PC-9 (cell line): ENCODE data around the gene GAL3ST2. TPM values are rescaled to one million over a fixed set of nuclear protein-coding genes. Genes with fewer than 3 reads are reported as not detected.
"Not testable (repeated sequence)": the region's sequence is repeated elsewhere in the genome, so short reads cannot be mapped to it uniquely, and the experiment has no call there.

Experiments
- BruUV-seq: library from RNA; stranded (reverse); fragments of 400-500 nt; replicated peaks from 2 replicates; lab custom pipeline; 2021; lab: Mats Ljungman, UMichigan
- CTCF ChIA-PET: fragments of 300-600 bp; sonication (Branson Sonifier 250); formaldehyde crosslinking; loops from one replicate; lab custom pipeline; 2022; ENCODE audit warnings: antibody characterized with exemption; lab: Charles Lee
- POLR2A ChIA-PET: fragments of 300-600 bp; sonication (Branson Sonifier 250); formaldehyde crosslinking; loops from one replicate; lab custom pipeline; 2022; ENCODE audit warnings: antibody characterized with exemption; ENCODE audit not compliant: unreplicated experiment; lab: Charles Lee
- DNase-seq, 2 experiments: peaks; one replicate each; pipeline versions ENCODE4 v3.0.0 to v3.0.0-alpha.2; 2015 to 2022; ENCODE audit warnings: mixed read lengths in 1 of 2
- H2AFZ ChIP-seq: fragments of 200-600 bp; sonication (generic); 2 replicates; pipeline ENCODE4 v1.8.1; 2017; ENCODE audit warnings: antibody characterized with exemption
- H3F3A ChIP-seq: fragments of 200-600 bp; sonication (generic); 2 replicates; pipeline ENCODE4 v1.8.1; 2017; ENCODE audit warnings: antibody characterized with exemption, mild to moderate bottlenecking, low read depth; ENCODE audit not compliant: insufficient read depth
- H3K27ac ChIP-seq: fragments of 200-600 bp; sonication (generic); 2 replicates; pipeline ENCODE4 v1.6.1; 2016; ENCODE audit warnings: mixed run types
- H3K27me3 ChIP-seq: fragments of 200-600 bp; sonication (generic); 2 replicates; pipeline ENCODE4 v1.6.1; 2016; ENCODE audit warnings: low read depth, mixed run types; ENCODE audit not compliant: insufficient read depth
- H3K36me3 ChIP-seq: fragments of 200-600 bp; sonication (generic); 2 replicates; pipeline ENCODE4 v1.6.1; 2016; ENCODE audit warnings: low read depth, mixed run types
- H3K4me1 ChIP-seq: fragments of 200-600 bp; sonication (generic); replicated peaks from 2 replicates; pipeline ENCODE4 v1.6.1; 2016; ENCODE audit warnings: mixed run types; ENCODE audit not compliant: insufficient read depth
- H3K4me2 ChIP-seq: fragments of 200-600 bp; sonication (generic); 2 replicates; pipeline ENCODE4 v1.6.1; 2017; ENCODE audit warnings: mixed run types
- H3K4me3 ChIP-seq: fragments of 200-600 bp; sonication (generic); 2 replicates; pipeline ENCODE4 v1.6.1; 2016; ENCODE audit warnings: mixed run types
- H3K79me2 ChIP-seq: fragments of 200-600 bp; sonication (generic); 2 replicates; pipeline ENCODE4 v1.6.1; 2017; ENCODE audit warnings: low read depth, mixed run types
- H3K9me2 ChIP-seq: fragments of 200-600 bp; sonication (generic); 2 replicates; pipeline ENCODE4 v1.8.1; 2017; ENCODE audit warnings: mild to moderate bottlenecking; ENCODE audit not compliant: insufficient read depth
- H3K9me3 ChIP-seq: fragments of 200-600 bp; sonication (generic); 2 replicates; pipeline ENCODE4 v1.8.1; 2016; ENCODE audit warnings: low read depth; ENCODE audit not compliant: insufficient read depth
- H4K20me1 ChIP-seq: fragments of 200-600 bp; sonication (generic); 2 replicates; pipeline ENCODE4 v1.8.1; 2017; ENCODE audit not compliant: insufficient read depth
- CTCF ChIP-seq: fragments of 200-600 bp; sonication (generic); conservative IDR thresholded peaks from 2 replicates; pipeline ENCODE4 v1.6.1; 2017; ENCODE audit warnings: mixed run types, antibody characterized with exemption, mild to moderate bottlenecking, moderate library complexity
- EZH2 ChIP-seq: fragments of 200-600 bp; sonication (generic); IDR thresholded peaks from 2 replicates; pipeline ENCODE4 v1.8.0; 2017; ENCODE audit warnings: antibody characterized with exemption, low read depth
- intact Hi-C: fragments of 100-400 bp; cut with micrococcal nuclease; formaldehyde crosslinking; loops from one replicate; pipeline ENCODE4 v1.10.0; 2022; ENCODE audit not compliant: unreplicated experiment
- total RNA-seq: library from RNA; stranded (reverse); gene quantifications from 2 replicates; pipeline ENCODE4 v1.2.3, GENCODE V29; 2021

Gene GAL3ST2
- total RNA-seq, 1 experiment from 2014 or later: 3.9 TPM

- H3K27ac ChIP-seq: no peak overlapping the region
- CTCF ChIA-PET: no interaction called here
- peaks cover 47% of the 10 kb centered on the region for H3K27me3 ChIP-seq
- no peak overlapping the region for H2AFZ ChIP-seq
- peaks cover 8% of the 10 kb centered on the region; the same call in 1 of the 2 replicates for H3F3A ChIP-seq
- no peak overlapping the region for H3K4me2 ChIP-seq
- no peak for TF ChIP-seq EZH2
- no peak for TF ChIP-seq CTCF
- H3K36me3 ChIP-seq: no peaks in the 10 kb centered on the region
- H3K4me1 ChIP-seq: no peaks in the 10 kb centered on the region
- H3K9me3 ChIP-seq: peaks cover 5% of the 10 kb centered on the region; the same call in 1 of the 2 replicates
- H3K79me2 ChIP-seq: no peaks in the 10 kb centered on the region
- intact Hi-C loops: no loop called here
- no peaks in the 10 kb centered on the region for H4K20me1 ChIP-seq
- POLR2A ChIA-PET: no interaction called here
- no peak overlapping the region for H3K4me3 ChIP-seq
- DNase-seq: no peak
- no peaks in the 10 kb centered on the region for H3K9me2 ChIP-seq
- no TSS peak for BruUV-seq
Measured at GRCh38 chr2:241827394-241827793, 50.8 kb downstream of the GAL3ST2 start.

DNA sequence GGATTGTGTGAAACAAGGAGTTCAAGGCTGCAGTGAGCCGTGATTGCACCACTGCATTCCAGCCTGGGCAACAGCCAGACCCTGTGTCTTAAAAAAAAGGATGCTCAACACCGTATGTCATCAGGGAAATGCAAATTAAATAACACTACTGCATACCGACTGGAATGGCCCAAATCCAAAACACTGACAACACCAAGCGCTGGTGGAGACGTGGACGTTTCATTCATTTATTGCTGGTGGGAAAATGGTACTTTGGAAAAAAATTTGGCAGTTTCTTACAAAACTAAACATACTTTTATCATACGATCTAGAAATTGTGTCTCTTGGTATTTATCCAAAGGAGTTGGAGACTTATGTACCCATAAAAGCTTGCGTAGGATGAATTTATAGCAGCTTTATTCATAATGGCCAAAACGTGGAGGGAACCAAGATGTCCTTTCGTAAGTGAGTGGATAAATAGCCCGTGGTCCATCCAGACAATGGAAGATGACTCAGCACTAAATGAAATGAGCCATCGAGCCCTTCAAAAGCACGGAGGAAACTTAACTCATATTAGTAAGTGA is 56.6 kb downstream of the GAL3ST2 start:
- no peaks in the 10 kb centered on the region for H3K36me3 ChIP-seq
- TF ChIP-seq EZH2: no peak
- H3K4me3 ChIP-seq: no peak overlapping the region
- peaks cover 42% of the 10 kb centered on the region for H3K27me3 ChIP-seq
- no peak for DNase-seq
- no peaks in the 10 kb centered on the region for H3F3A ChIP-seq
- H2AFZ ChIP-seq: no peak overlapping the region
- BruUV-seq: no TSS peak
- intact Hi-C loops: no loop called here
- no peaks in the 10 kb centered on the region for H3K9me3 ChIP-seq
- H4K20me1 ChIP-seq: no peaks in the 10 kb centered on the region
- H3K4me2 ChIP-seq: no peak overlapping the region; the same call in 1 of the 2 replicates
- CTCF ChIA-PET: no interaction called here
- peaks cover 4% of the 10 kb centered on the region; the same call in 1 of the 2 replicates for H3K4me1 ChIP-seq
- H3K9me2 ChIP-seq: no peaks in the 10 kb centered on the region
- POLR2A ChIA-PET: no interaction called here
- no peak overlapping the region for H3K27ac ChIP-seq
- no peaks in the 10 kb centered on the region for H3K79me2 ChIP-seq

DNA sequence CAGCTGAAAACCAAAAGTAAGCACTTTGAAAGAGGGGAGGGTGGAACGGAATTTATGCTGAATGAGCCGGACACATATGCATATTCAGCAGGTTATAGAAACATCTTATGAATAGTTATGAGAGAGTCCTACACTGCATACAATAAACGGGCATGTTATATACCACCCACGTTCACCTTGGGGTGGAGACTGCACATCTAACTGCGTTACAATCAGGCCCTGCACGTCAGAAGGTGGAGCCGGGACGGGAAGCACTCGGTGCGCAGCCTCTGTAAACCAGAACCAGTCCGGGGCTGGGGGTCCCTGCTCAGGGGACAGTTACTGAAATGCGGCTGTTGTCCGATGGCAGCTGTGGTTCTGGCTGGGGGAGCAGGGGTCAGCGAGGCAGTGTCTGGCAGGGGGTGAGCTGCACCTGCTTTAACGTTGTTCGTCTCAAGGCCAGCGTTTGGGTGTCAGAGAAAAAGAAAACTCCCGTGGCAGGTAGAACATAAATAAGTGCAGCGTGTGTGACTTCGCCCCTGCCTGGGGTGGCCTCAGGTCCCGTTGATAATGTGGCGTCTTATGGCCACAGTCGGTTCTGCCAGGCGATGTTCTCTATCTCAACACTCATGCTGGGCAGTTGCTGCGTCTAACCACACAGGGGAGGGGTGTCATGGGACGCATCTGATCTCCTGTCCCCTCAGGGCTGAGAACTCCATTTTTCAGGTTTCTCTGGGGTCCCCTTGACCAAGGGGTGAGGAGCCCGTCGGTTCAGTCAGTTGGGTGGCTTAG is 57.3 kb downstream of the GAL3ST2 start:
- peaks cover 50% of the 10 kb centered on the region for H3K27me3 ChIP-seq
- H3K9me3 ChIP-seq, BruUV-seq, H4K20me1 ChIP-seq, H3K4me1 ChIP-seq, H3K9me2 ChIP-seq, POLR2A ChIA-PET, H3F3A ChIP-seq, H3K79me2 ChIP-seq, DNase-seq, H3K36me3 ChIP-seq, H3K4me3 ChIP-seq, H2AFZ ChIP-seq, intact Hi-C loops, H3K4me2 ChIP-seq, H3K27ac ChIP-seq: not testable (repeated sequence)
- CTCF ChIA-PET: interaction anchor here (0.6 kb wide), 1 partner anchor 11 kb away, joined by 6 read pairs; no protein-coding TSS in a partner anchor

GRCh38 chr2:241834527-241835210 is 58.0 kb downstream of the GAL3ST2 start:
- Histone ChIP-seq H3K27me3 (peaks cover 57% of the 10 kb centered on the region), H3F3A (no peaks in the 10 kb centered on the region)
- BruUV-seq: no TSS peak

More at GRCh38 chr2:241834527-241835210, 58.0 kb downstream of the GAL3ST2 start:
- intact Hi-C loops: no loop called here
- H3K9me2 ChIP-seq: no peaks in the 10 kb centered on the region
- POLR2A ChIA-PET: no interaction called here
- no peak overlapping the region for H2AFZ ChIP-seq
- no peak overlapping the region for H3K4me2 ChIP-seq
- H4K20me1 ChIP-seq: no peaks in the 10 kb centered on the region
- H3K4me1 ChIP-seq: peaks cover 4% of the 10 kb centered on the region; the same call in 1 of the 2 replicates
- DNase-seq: no peak
- no peak overlapping the region for H3K4me3 ChIP-seq
- no peaks in the 10 kb centered on the region for H3K9me3 ChIP-seq
- H3K36me3 ChIP-seq: no peaks in the 10 kb centered on the region
- no peak for TF ChIP-seq CTCF
- TF ChIP-seq EZH2: no peak
- no peak overlapping the region for H3K27ac ChIP-seq
- CTCF ChIA-PET: interaction anchor here (0.6 kb wide), 2 partner anchors 12 to 175 kb away, joined by 3 to 6 read pairs; no protein-coding TSS in a partner anchor
- no peaks in the 10 kb centered on the region for H3K79me2 ChIP-seq
